Measurements from ENCODE around the gene PDLIM1.
"Not testable (repeated sequence)": the region's sequence is repeated elsewhere in the genome, so short reads cannot be mapped to it uniquely, and the experiment has no call there.

PDLIM1 gene

GRCh38 chr10:95214369-95214768 is 76.4 kb downstream of the PDLIM1 start:
- in situ Hi-C loops (cut with MboI; ENCODE audit: low sequenced_read_pairs), result no loop called here

- in situ Hi-C loops (cut with MboI; ENCODE audit: low sequenced_read_pairs), result no loop called here
Observed at GRCh38 chr10:95211606-95212279, 79.1 kb downstream of the PDLIM1 start.

GRCh38 chr10:95209509-95210127 is 81.2 kb downstream of the PDLIM1 start:
- in situ Hi-C loops (cut with MboI; ENCODE audit: low sequenced_read_pairs), result no loop called here

DNA sequence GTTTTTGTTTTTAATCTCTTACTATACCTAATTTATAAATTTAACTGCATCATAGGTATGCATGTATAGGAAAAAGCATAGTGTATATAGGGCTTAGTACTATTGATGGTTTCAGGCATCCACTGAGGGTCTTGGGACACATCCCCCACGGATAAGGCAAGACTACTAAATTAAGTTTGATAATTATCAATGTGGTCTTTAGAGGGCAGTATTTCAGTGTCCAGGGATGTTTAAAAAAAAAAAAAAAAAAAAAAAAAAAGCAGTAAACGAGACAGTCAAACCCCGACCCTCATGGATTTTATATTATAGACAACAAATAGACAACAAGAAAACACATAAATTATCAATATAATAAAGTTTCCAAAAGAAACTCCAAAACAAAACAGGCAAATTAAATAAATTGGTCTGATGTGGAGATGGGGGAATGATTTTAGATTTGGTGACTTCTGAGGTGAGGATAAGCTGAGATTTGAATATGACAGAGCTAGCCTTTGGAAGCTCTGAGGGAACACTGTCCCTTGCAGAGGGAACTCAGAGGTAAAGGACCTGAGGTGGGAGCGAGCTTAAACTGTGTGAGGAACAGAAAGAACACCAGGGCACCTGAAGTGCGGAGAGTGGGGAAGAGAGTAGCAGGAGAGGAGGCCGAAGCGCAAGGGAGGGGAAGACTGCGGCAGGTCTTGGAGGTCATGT is 82.0 kb downstream of the PDLIM1 start:
- in situ Hi-C loops (cut with MboI; ENCODE audit: low sequenced_read_pairs), result no loop called here

DNA sequence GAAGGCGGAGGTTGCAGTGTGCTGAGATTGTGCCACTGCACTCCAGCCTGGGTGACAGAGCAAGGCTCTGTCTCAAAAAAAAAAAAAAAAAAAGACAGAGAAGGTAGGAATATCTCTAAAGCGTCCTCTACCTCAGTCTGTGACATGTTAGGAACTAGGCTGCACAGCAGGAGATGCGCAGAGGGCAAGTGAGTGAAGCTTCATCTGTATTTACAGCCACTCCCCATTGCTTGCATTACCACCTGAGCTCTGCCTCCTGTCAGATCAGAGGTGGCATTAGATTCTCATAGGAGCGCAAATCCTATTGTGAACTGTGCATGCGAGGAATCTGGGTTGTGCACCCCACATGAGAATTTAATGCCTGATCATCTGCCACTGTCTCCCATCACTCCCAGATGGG is 87.9 kb downstream of the PDLIM1 start:
- in situ Hi-C loops (cut with MboI; ENCODE audit: low sequenced_read_pairs), result not testable (repeated sequence)

GRCh38 chr10:95201736-95202135 is 89.1 kb downstream of the PDLIM1 start:
- in situ Hi-C loops (cut with MboI; ENCODE audit: low sequenced_read_pairs), result no loop called here

DNA sequence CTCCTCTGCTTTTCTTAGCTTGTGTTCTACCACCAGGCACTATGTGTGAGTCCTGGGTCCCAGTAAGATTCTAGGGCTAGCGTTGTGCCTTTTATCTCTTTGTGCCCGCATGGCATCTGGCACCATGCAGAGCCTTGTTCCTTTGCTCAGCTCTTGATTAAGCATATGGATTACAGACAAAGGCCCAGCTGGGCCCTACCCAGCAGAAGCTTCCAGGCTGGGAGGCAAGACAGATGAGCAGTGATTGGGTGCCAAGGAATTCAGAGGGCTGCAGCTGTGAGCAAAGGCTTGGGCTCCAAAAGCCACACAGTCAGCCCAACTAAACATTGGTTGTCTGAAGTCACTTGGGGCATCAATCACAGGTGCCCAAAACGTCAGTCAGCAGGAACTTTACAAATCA is 94.8 kb downstream of the PDLIM1 start:
- in situ Hi-C loops (cut with MboI; ENCODE audit: low sequenced_read_pairs), result no loop called here

- in situ Hi-C loops (cut with MboI; ENCODE audit: low sequenced_read_pairs), result no loop called here
Observed at GRCh38 chr10:95193944-95194343, 96.9 kb downstream of the PDLIM1 start, which contains the start of gene ACSM6. Gene ACSM6 (plus strand): TSS chr10:95194238. CDS start chr10:95194486, 248 bp downstream.

DNA sequence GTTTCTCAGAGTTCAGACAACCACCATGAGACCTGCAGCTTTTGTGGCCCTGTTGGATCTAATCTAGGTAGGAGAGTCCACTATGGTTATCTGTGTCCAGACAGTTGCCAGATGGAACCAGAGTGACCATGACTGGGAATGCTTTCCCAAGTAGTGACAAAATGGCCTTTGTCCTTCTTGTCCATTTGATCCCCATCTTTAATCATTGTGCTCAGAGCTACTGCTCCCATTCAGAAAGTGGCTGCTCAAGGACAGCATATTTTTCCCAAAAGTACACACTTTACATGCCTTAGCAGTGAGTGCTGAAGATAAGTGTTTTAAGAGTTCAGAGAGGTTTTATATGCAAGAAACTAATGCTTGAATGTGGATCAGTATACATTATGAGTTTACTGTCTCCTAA is 102.2 kb downstream of the PDLIM1 start:
- in situ Hi-C loops (cut with MboI; ENCODE audit: low sequenced_read_pairs), result no loop called here

- in situ Hi-C loops (cut with MboI; ENCODE audit: low sequenced_read_pairs), result no loop called here
Observed at GRCh38 chr10:95187617-95188016, 103.2 kb downstream of the PDLIM1 start.
